PFSK-1 (cell line): ENCODE measurements around the gene MUC22.

Experiments used
- FOXP2 ChIP-seq: optimal IDR thresholded peaks from 2 replicates; pipeline ENCODE3; 2011; ENCODE audit warnings: borderline replicate concordance, control low read depth, inconsistent platforms; ENCODE audit not compliant: insufficient read depth; ENCODE audit errors: extremely low read length, extremely low read depth
- POLR2AphosphoS5 ChIP-seq: IDR thresholded peaks from 2 replicates; pipeline ENCODE4 v1.6.1; 2012; ENCODE audit warnings: low read depth, mild to moderate bottlenecking, control low read depth, low read length, moderate library complexity
- SIN3A ChIP-seq: IDR thresholded peaks from 2 replicates; pipeline ENCODE4 v1.6.1; 2012; ENCODE audit warnings: mild to moderate bottlenecking, low read length, moderate library complexity, borderline replicate concordance; ENCODE audit not compliant: insufficient read depth
- TAF1 ChIP-seq: IDR thresholded peaks from 2 replicates; pipeline ENCODE4 v1.6.1; 2012; ENCODE audit warnings: low read length, control low read depth, borderline replicate concordance; ENCODE audit not compliant: insufficient read depth
- TF ChIP-seq, protein P1 (sequence below), 2 experiments: IDR thresholded peaks; 2 replicates each; pipeline versions ENCODE4 v1.6.1 to v1.8.0; 2011 to 2012; ENCODE audit warnings: low read depth in 2 of 2, low read length in 2 of 2, control low read depth in 1 of 2, inconsistent platforms in 1 of 2, mild to moderate bottlenecking in 1 of 2, moderate library complexity in 1 of 2; ENCODE audit not compliant: insufficient read depth in 1 of 2

Gene MUC22

DNA sequence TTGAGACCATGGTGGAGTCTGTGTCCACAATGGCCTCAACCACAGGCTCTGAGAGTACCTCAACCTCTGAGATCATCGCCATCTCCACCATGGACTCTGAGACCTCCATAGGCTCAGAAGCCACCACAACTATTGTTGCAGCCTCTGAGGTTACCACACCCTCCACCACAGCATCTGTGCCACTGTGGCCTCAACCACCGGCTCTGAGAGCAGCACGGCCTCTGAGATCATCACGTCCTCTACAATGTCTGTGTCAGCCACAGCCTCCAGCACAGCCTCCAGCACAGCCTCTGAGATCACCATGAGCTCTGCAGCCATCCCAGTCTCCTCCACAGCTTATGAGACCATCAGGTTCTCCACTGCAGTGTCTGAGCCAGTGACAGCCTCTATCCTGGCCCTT is 46.2 kb upstream of the MUC22 start:
- TF ChIP-seq, protein P1, sequence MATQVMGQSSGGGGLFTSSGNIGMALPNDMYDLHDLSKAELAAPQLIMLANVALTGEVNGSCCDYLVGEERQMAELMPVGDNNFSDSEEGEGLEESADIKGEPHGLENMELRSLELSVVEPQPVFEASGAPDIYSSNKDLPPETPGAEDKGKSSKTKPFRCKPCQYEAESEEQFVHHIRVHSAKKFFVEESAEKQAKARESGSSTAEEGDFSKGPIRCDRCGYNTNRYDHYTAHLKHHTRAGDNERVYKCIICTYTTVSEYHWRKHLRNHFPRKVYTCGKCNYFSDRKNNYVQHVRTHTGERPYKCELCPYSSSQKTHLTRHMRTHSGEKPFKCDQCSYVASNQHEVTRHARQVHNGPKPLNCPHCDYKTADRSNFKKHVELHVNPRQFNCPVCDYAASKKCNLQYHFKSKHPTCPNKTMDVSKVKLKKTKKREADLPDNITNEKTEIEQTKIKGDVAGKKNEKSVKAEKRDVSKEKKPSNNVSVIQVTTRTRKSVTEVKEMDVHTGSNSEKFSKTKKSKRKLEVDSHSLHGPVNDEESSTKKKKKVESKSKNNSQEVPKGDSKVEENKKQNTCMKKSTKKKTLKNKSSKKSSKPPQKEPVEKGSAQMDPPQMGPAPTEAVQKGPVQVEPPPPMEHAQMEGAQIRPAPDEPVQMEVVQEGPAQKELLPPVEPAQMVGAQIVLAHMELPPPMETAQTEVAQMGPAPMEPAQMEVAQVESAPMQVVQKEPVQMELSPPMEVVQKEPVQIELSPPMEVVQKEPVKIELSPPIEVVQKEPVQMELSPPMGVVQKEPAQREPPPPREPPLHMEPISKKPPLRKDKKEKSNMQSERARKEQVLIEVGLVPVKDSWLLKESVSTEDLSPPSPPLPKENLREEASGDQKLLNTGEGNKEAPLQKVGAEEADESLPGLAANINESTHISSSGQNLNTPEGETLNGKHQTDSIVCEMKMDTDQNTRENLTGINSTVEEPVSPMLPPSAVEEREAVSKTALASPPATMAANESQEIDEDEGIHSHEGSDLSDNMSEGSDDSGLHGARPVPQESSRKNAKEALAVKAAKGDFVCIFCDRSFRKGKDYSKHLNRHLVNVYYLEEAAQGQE (IDR thresholded peaks at IDR 0.05; ENCODE audit: insufficient read depth in 1 of 2, low read depth in 2 of 2, low read length in 2 of 2): no peak
- TF ChIP-seq SIN3A: no peak
- TF ChIP-seq POLR2AphosphoS5: no peak
- TF ChIP-seq TAF1: no peak
- no peak for TF ChIP-seq FOXP2

- TF ChIP-seq, protein P1 (IDR thresholded peaks at IDR 0.05; ENCODE audit: insufficient read depth in 1 of 2, low read depth in 2 of 2, low read length in 2 of 2): no peak
- TF ChIP-seq POLR2AphosphoS5: no peak
- no peak for TF ChIP-seq SIN3A
- no peak for TF ChIP-seq TAF1
- TF ChIP-seq FOXP2: no peak
Observed at GRCh38 chr6:30965140-30965601, 45.1 kb upstream of the MUC22 start.

DNA sequence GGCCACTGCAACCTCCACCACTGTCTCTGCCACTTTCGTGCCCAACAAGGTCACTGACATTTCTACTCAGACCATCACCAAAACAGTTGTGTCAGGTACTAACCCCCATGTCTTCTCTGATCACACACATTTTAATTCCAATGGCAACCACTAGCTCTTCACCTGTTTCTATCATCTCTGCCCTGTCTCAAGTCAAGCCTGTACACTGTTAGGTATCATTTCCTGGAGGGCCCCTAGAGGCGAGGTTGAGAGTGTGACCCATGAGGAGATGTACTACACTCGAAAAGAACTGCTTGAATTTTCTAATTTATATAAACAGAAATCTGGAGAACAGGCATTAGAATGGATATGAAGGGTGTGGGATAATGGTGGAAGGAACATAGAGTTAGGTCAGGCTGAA is 44.1 kb upstream of the MUC22 start:
- no peak for TF ChIP-seq TAF1
- no peak for TF ChIP-seq SIN3A
- TF ChIP-seq, protein P1 (IDR thresholded peaks at IDR 0.05; ENCODE audit: insufficient read depth in 1 of 2, low read depth in 2 of 2, low read length in 2 of 2): no peak
- TF ChIP-seq POLR2AphosphoS5: no peak
- no peak for TF ChIP-seq FOXP2

DNA sequence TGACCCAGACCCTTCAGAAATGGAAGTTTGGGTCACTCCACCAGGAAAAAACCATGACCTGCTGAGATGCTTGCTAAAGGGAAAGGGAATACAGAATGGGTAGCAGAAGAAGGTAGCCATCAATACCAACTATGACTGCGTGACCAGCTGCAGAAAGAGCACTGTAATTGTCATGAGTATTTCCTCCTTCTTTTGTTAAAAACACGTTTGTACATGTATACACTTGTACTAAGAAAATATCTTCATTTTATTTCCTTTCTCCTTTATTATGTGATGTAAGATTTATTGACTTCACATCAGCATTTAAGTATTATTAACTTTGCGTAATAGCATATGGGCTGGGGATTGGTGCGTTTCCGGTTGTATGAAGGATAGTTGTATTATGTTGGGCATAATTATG is 39.3 kb upstream of the MUC22 start:
- TF ChIP-seq, protein P1 (IDR thresholded peaks at IDR 0.05; ENCODE audit: insufficient read depth in 1 of 2, low read depth in 2 of 2, low read length in 2 of 2): no peak
- TF ChIP-seq POLR2AphosphoS5: no peak
- TF ChIP-seq SIN3A: no peak
- TF ChIP-seq TAF1: no peak
- TF ChIP-seq FOXP2: no peak

- TF ChIP-seq SIN3A (no peak), FOXP2 (no peak), POLR2AphosphoS5 (no peak), TAF1 (no peak)
- TF ChIP-seq, protein P1 (IDR thresholded peaks at IDR 0.05; ENCODE audit: insufficient read depth in 1 of 2, low read depth in 2 of 2, low read length in 2 of 2): no peak
Observed at GRCh38 chr6:30972816-30973215, 37.5 kb upstream of the MUC22 start.
